H1 (cell line): Measurements from ENCODE around the gene TBC1D16. TPM values are rescaled to one million over a fixed set of nuclear protein-coding genes. Genes with fewer than 3 reads are reported as not detected.

ENCODE experiments used
- CTCF ChIA-PET: fragments of 300-600 bp; sonication (Branson Sonifier 250); formaldehyde crosslinking; loops from one replicate; lab custom pipeline; 2021; ENCODE audit not compliant: partially characterized antibody; lab: Charles Lee
- POLR2A ChIA-PET: fragments of 300-600 bp; sonication (Branson Sonifier 250); formaldehyde crosslinking; loops from one replicate; lab custom pipeline; 2021; ENCODE audit warnings: inconsistent platforms; ENCODE audit not compliant: partially characterized antibody; lab: Charles Lee
- DNase-seq, 2 experiments: peaks; one replicate each; pipeline versions ENCODE4 v3.0.0 to v3.0.0-alpha.2; 2010 to 2022; ENCODE audit warnings: low spot score in 2 of 2, low read depth in 1 of 2, mixed read lengths in 1 of 2
- FAIRE-seq: peaks from 2 replicates; lab custom pipeline; 2011; peaks lifted over from hg19 to GRCh38; lab: Jason Lieb, UNC
- H2AFZ ChIP-seq: 2 replicates; pipeline ENCODE4 v1.8.1; 2012; ENCODE audit warnings: low read length, inconsistent platforms
- H2AK5ac ChIP-seq: 2 replicates; pipeline ENCODE4 v1.6.1; 2013; ENCODE audit warnings: low read depth, low read length
- H2BK120ac ChIP-seq: replicated peaks from 2 replicates; pipeline ENCODE3; 2013; ENCODE audit warnings: low read depth, low read length, inconsistent platforms
- H2BK12ac ChIP-seq: 2 replicates; pipeline ENCODE4 v1.6.1; 2013; ENCODE audit warnings: low read depth, low read length
- H2BK15ac ChIP-seq: 2 replicates; pipeline ENCODE4 v1.6.1; 2013; ENCODE audit warnings: low read length
- H2BK20ac ChIP-seq: 2 replicates; pipeline ENCODE4 v1.6.1; 2013; ENCODE audit warnings: low read length
- H2BK5ac ChIP-seq: 2 replicates; pipeline ENCODE4 v1.6.1; 2013; ENCODE audit warnings: low read depth, low read length
- H3K14ac ChIP-seq: 2 replicates; pipeline ENCODE4 v1.6.1; 2013; ENCODE audit warnings: inconsistent platforms; ENCODE audit not compliant: insufficient read length
- H3K18ac ChIP-seq: 2 replicates; pipeline ENCODE4 v1.6.1; 2013; ENCODE audit warnings: low read length; ENCODE audit errors: extremely low read depth
- H3K23ac ChIP-seq: 2 replicates; pipeline ENCODE4 v1.6.1; 2013; ENCODE audit warnings: inconsistent platforms; ENCODE audit not compliant: insufficient read length
- H3K23me2 ChIP-seq: 2 replicates; pipeline ENCODE4 v1.6.1; 2013; ENCODE audit warnings: low read depth, low read length
- H3K27ac ChIP-seq: 2 replicates; pipeline ENCODE4 v1.6.1; 2011; ENCODE audit warnings: low read depth, low read length, inconsistent platforms
- H3K27me3 ChIP-seq, 4 experiments: replicated peaks in 1 of 4; 1 replicate in 1 of 4; 2 replicates in 3 of 4; pipeline versions ENCODE4 v1.6.1 to v1.8.1; 2011 to 2013; ENCODE audit warnings: low read length in 3 of 4, mild to moderate bottlenecking in 3 of 4, inconsistent platforms in 2 of 4, mixed read lengths in 2 of 4, moderate library complexity in 1 of 4; ENCODE audit not compliant: control insufficient read depth in 3 of 4, insufficient read depth in 3 of 4; ENCODE audit errors: extremely low read depth in 1 of 4
- H3K36me3 ChIP-seq, 4 experiments: 2 replicates each; pipeline versions ENCODE4 v1.6.1 to v1.8.1; 2011 to 2013; ENCODE audit warnings: mild to moderate bottlenecking in 4 of 4, low read length in 3 of 4, moderate library complexity in 2 of 4, control low read depth in 1 of 4, inconsistent platforms in 1 of 4; ENCODE audit not compliant: insufficient read depth in 4 of 4, control insufficient read depth in 2 of 4
- H3K4ac ChIP-seq: replicated peaks from 2 replicates; pipeline ENCODE3; 2013; ENCODE audit warnings: low read length, low read depth, mixed read lengths, inconsistent platforms; ENCODE audit not compliant: insufficient read length
- H3K4me1 ChIP-seq, 4 experiments: replicated peaks in 1 of 4; 1 replicate in 1 of 4; 2 replicates in 3 of 4; pipeline versions ENCODE4 v1.6.1 to v1.8.1; 2011 to 2013; ENCODE audit warnings: low read length in 3 of 4, inconsistent platforms in 2 of 4, mixed read lengths in 1 of 4; ENCODE audit not compliant: insufficient read depth in 4 of 4, control insufficient read depth in 3 of 4
- H3K4me2 ChIP-seq, 2 experiments: 2 replicates each; pipeline versions ENCODE4 v1.6.1 to v1.8.1; 2011 to 2013; ENCODE audit warnings: low read depth in 2 of 2, low read length in 2 of 2, control low read depth in 1 of 2, inconsistent platforms in 1 of 2, mild to moderate bottlenecking in 1 of 2; ENCODE audit not compliant: insufficient read depth in 1 of 2
- H3K4me3 ChIP-seq, 4 experiments: fragments of 200-600, 300-600 bp in 1 of 4; sonication (generic), shearing (Covaris generic), sonication (Bioruptor Twin) in 1 of 4; 2 replicates each; pipeline versions ENCODE4 v1.5.1 to v1.8.1; 2011 to 2016; ENCODE audit warnings: low read length in 4 of 4, low read depth in 3 of 4, control low read depth in 2 of 4, inconsistent platforms in 2 of 4, mild to moderate bottlenecking in 2 of 4, mixed read lengths in 1 of 4, moderate library complexity in 1 of 4; ENCODE audit not compliant: insufficient read depth in 2 of 4; ENCODE audit errors: extremely low read depth in 1 of 4
- H3K56ac ChIP-seq: replicated peaks from 2 replicates; pipeline ENCODE3; 2013; ENCODE audit warnings: low read depth, mild to moderate bottlenecking, mixed read lengths, low read length, inconsistent platforms; ENCODE audit not compliant: insufficient read length
- H3K79me1 ChIP-seq: 2 replicates; pipeline ENCODE4 v1.6.1; 2013; ENCODE audit warnings: low read depth, low read length, control low read depth
- H3K79me2 ChIP-seq, 2 experiments: 2 replicates each; pipeline versions ENCODE4 v1.6.1 to v1.8.1; 2012 to 2013; ENCODE audit warnings: low read length in 2 of 2, mild to moderate bottlenecking in 2 of 2, inconsistent platforms in 1 of 2; ENCODE audit not compliant: insufficient read depth in 2 of 2, control insufficient read depth in 1 of 2
- H3K9ac ChIP-seq, 4 experiments: replicated peaks in 1 of 4; 1 replicate in 1 of 4; 2 replicates in 3 of 4; pipeline versions ENCODE4 v1.6.1 to v1.8.1; 2011 to 2013; ENCODE audit warnings: low read depth in 3 of 4, low read length in 3 of 4, control low read depth in 2 of 4, mild to moderate bottlenecking in 2 of 4, moderate library complexity in 2 of 4, inconsistent platforms in 1 of 4; ENCODE audit errors: extremely low read depth in 1 of 4
- H3K9me3 ChIP-seq, 2 experiments: 2 replicates each; pipeline versions ENCODE4 v1.6.1 to v1.8.1; 2012 to 2013; ENCODE audit warnings: mild to moderate bottlenecking in 2 of 2, moderate library complexity in 2 of 2, control low read depth in 1 of 2, inconsistent platforms in 1 of 2, low read depth in 1 of 2, low read length in 1 of 2, mixed read lengths in 1 of 2; ENCODE audit not compliant: insufficient read depth in 2 of 2
- H4K20me1 ChIP-seq, 2 experiments: replicated peaks in 1 of 2; 2 replicates each; pipeline versions ENCODE3 to v1.8.1; 2011 to 2013; ENCODE audit warnings: inconsistent platforms in 2 of 2, low read length in 2 of 2, mild to moderate bottlenecking in 1 of 2; ENCODE audit not compliant: insufficient read depth in 2 of 2, control insufficient read depth in 1 of 2
- H4K5ac ChIP-seq: 2 replicates; pipeline ENCODE4 v1.6.1; 2013; ENCODE audit warnings: low read length, low read depth, mixed read lengths, inconsistent platforms; ENCODE audit not compliant: insufficient read length
- H4K8ac ChIP-seq: 2 replicates; pipeline ENCODE4 v1.8.0; 2013; ENCODE audit warnings: mild to moderate bottlenecking, moderate library complexity, low read length, inconsistent platforms; ENCODE audit not compliant: insufficient read depth; ENCODE audit errors: extremely low read depth
- H4K91ac ChIP-seq: replicated peaks from 2 replicates; pipeline ENCODE3; 2013; ENCODE audit warnings: low read length, mixed read lengths, inconsistent platforms; ENCODE audit not compliant: insufficient read length
- BACH1 ChIP-seq: IDR thresholded peaks from 2 replicates; pipeline ENCODE4 v1.6.1; 2012; ENCODE audit warnings: low read length, improper control_type of control experiment
- CBX5 ChIP-seq: fragments of 300-800, 300-1000 bp; sonication (generic); IDR thresholded peaks from 2 replicates; pipeline ENCODE4 v1.7.1; 2016; ENCODE audit warnings: antibody characterized with exemption, low read length, low read depth
- CREB1 ChIP-seq: IDR thresholded peaks from 2 replicates; pipeline ENCODE4 v1.6.1; 2012; ENCODE audit warnings: inconsistent platforms
- EGR1 ChIP-seq: IDR thresholded peaks from 2 replicates; pipeline ENCODE4 v1.6.1; 2011; ENCODE audit warnings: low read depth, low read length, borderline replicate concordance
- EP300 ChIP-seq, 2 experiments: IDR thresholded peaks; 1 replicate in 1 of 2; 2 replicates in 1 of 2; pipeline ENCODE4 v1.6.1; 2011 to 2012; ENCODE audit warnings: low read depth in 2 of 2, low read length in 2 of 2, mild to moderate bottlenecking in 2 of 2, borderline replicate concordance in 1 of 2, inconsistent platforms in 1 of 2, moderate library complexity in 1 of 2
- GABPA ChIP-seq: IDR thresholded peaks from 2 replicates; pipeline ENCODE4 v1.6.1; 2011; ENCODE audit warnings: mild to moderate bottlenecking, low read length, moderate library complexity, borderline replicate concordance; ENCODE audit not compliant: insufficient read depth
- HDAC2 ChIP-seq, 2 experiments: fragments of 300-600 bp in 1 of 2; sonication (generic) in 1 of 2; IDR thresholded peaks; 2 replicates each; pipeline ENCODE4 v1.6.1; 2011 to 2012; ENCODE audit warnings: low read depth in 2 of 2, low read length in 2 of 2, mild to moderate bottlenecking in 2 of 2, moderate library complexity in 2 of 2, borderline replicate concordance in 1 of 2, inconsistent platforms in 1 of 2
- KDM1A ChIP-seq: fragments of 200-600, 300-600 bp; sonication (generic); IDR thresholded peaks from 2 replicates; pipeline ENCODE4 v1.7.1; 2016; ENCODE audit warnings: mild to moderate bottlenecking, low read length, borderline replicate concordance
- SIRT6 ChIP-seq: IDR thresholded peaks from one replicate; pipeline ENCODE4 v1.7.1; 2012; ENCODE audit warnings: low read length, inconsistent platforms
- SRF ChIP-seq: IDR thresholded peaks from 2 replicates; pipeline ENCODE4 v1.6.1; 2011; ENCODE audit warnings: mild to moderate bottlenecking, low read depth, low read length, moderate library complexity
- SUZ12 ChIP-seq: fragments of 200-600 bp; sonication (generic); IDR thresholded peaks from 2 replicates; pipeline ENCODE4 v1.6.1; 2012; ENCODE audit warnings: mild to moderate bottlenecking, inconsistent platforms, low read length, moderate library complexity, mixed read lengths
- WGBS, 2 experiments: shearing (Covaris generic) in 1 of 2; methylation state at CpG; one replicate each; pipeline versions ENCODE4 v1.1.6 to v1.1.7; 2013 to 2015; ENCODE audit warnings: low lambda C conversion rate in 2 of 2, mixed read lengths in 2 of 2, inconsistent platforms in 1 of 2, low coverage in 1 of 2, missing lambda C conversion rate in 1 of 2; ENCODE audit not compliant: insufficient replicate concordance in 2 of 2, insufficient coverage in 1 of 2, insufficient read length in 1 of 2; ENCODE audit errors: extremely low coverage in 1 of 2, missing lambda C conversion rate in 1 of 2; 5-methylcytosine and 5-hydroxymethylcytosine counted together
- polyA plus RNA-seq, 7 experiments: library from polyadenylated mRNA; depleted of rRNA in 3 of 7; stranded (reverse) in 5 of 7; unstranded in 2 of 7; fragments of >200 nt in 5 of 7; fragments of 200-250 nt in 2 of 7; gene quantifications; 1 replicate in 5 of 7; 2 replicates in 1 of 7; 4 replicates in 1 of 7; pipeline versions ENCODE4 v1.2.1 to v1.2.3, GENCODE V29; 2011 to 2013; ENCODE audit warnings: missing spikeins in 2 of 7, mixed read lengths in 2 of 7
- total RNA-seq: library from RNA; stranded (reverse); fragmentation: NEBNext Ultra II Directional; extraction: Animal tissue kit (Norgen Biotek cat#: 25700); gene quantifications from 2 replicates; pipeline ENCODE4 v1.2.1, GENCODE V29; 2021
- TF ChIP-seq, protein P1 (sequence below): IDR thresholded peaks from 2 replicates; pipeline ENCODE4 v1.6.1; 2012; ENCODE audit warnings: inconsistent platforms

Gene TBC1D16
- total and polyA plus RNA-seq, 2 of the 8 experiments (the other 6 are each of a cell fraction or from before 2014, with no cell fraction given) = 21.1 to 109 TPM

DNA sequence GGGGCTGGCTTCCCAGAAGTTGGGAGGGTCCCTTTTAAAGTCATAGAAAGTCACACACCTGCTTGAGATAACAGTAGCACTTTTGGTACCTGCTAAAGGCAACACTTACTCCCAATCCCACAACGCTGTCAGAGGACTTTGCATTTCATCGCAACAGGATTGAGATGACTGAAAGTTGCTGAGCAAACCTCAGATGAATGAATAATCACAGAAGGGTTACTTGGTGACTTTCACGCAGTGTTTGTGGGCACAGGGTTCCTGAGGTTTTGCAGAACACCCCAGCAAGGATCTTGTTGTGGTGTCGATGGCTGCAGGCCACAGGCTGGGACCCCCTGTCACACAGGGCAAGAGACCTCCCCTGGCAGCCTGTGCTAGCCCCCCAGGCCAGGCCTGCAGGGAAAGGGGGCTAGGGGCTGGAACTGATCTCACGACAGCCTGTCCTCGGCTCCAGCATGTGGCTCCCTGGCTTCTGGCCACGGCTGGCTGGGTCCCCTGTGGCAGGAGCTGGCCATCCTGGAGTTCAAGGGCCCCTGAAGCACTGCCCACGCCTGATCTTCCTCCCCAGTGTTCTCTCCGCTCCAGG lies 117.0 kb downstream of the TBC1D16 start:
- Histone ChIP-seq H3K4me3 (no peak overlapping the region), H2AFZ (no peak overlapping the region), H2BK15ac (no peak overlapping the region), H3K36me3 (no peaks in the 10 kb centered on the region), H3K23me2 (no peaks in the 10 kb centered on the region), H3K18ac (no peak overlapping the region), H3K4ac (no peak overlapping the region), H2BK20ac (no peak overlapping the region), H3K56ac (no peak overlapping the region), H3K9ac (no peak overlapping the region), H2AK5ac (no peak overlapping the region), H3K79me1 (no peaks in the 10 kb centered on the region), H2BK12ac (no peak overlapping the region), H3K4me2 (no peak overlapping the region), H4K5ac (no peak overlapping the region), H2BK5ac (no peak overlapping the region), H2BK120ac (no peak overlapping the region), H4K8ac (no peak overlapping the region), H3K27ac (no peak overlapping the region), H3K79me2 (no peaks in the 10 kb centered on the region), H4K20me1 (peaks cover 0 to 2% of the 10 kb centered on the region in 2 experiments), H3K27me3 (peaks cover 0 to 4% (median 0%) of the 10 kb centered on the region in 4 experiments; a peak in 1 of 7 replicates), H3K9me3 (no peaks in the 10 kb centered on the region), H3K23ac (no peak overlapping the region), H4K91ac (no peak overlapping the region), H3K14ac (no peak overlapping the region), H3K4me1 (peaks cover 0 to 8% (median 4%) of the 10 kb centered on the region in 4 experiments; a peak in 5 of 7 replicates)
- no peak for DNase-seq
- CTCF ChIA-PET = interaction anchor here (0.7 to 14.0 kb wide), 14 partner anchors 12 to 180 kb away, joined by 3 to 181 read pairs (median 4); partner anchors contain the start of gene CBX4
- 87% methylated on average over 8 of the region's 9 CpGs; no CpG with 5 or more reads in 1 of the 2 experiments for WGBS, 2 experiments
- no peak for FAIRE-seq
- POLR2A ChIA-PET = interaction anchor here (1.4 to 2.4 kb wide), 2 partner anchors 13 to 74 kb away, joined by 3 to 9 read pairs; no protein-coding TSS in a partner anchor
- TF ChIP-seq EGR1 = no peak
- no peak for TF ChIP-seq CBX5
- TF ChIP-seq BACH1 = no peak
- no peak for TF ChIP-seq SIRT6
- TF ChIP-seq SRF = no peak
- no peak for TF ChIP-seq EP300 (IDR thresholded peaks at IDR 0.05; ENCODE audit: borderline replicate concordance in 1 of 2, low read depth in 2 of 2, low read length in 2 of 2)
- TF ChIP-seq KDM1A = no peak
- no peak for TF ChIP-seq SUZ12
- TF ChIP-seq HDAC2 (IDR thresholded peaks at IDR 0.05; ENCODE audit: borderline replicate concordance in 1 of 2, low read depth in 2 of 2, low read length in 2 of 2) = no peak
- no peak for TF ChIP-seq CREB1
- TF ChIP-seq, protein P1, sequence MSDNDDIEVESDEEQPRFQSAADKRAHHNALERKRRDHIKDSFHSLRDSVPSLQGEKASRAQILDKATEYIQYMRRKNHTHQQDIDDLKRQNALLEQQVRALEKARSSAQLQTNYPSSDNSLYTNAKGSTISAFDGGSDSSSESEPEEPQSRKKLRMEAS = no peak
- TF ChIP-seq GABPA = no peak
